A172 (cell line): ENCODE data around the gene DPH5. TPM values are rescaled to one million over a fixed set of nuclear protein-coding genes. Genes with fewer than 3 reads are reported as not detected.
"Not testable (repeated sequence)": the region's sequence is repeated elsewhere in the genome, so short reads cannot be mapped to it uniquely, and the experiment has no call there.

Experiments used
- DNase-seq: peaks from one replicate; pipeline ENCODE4 v3.0.0-alpha.2; 2015; ENCODE audit warnings: low spot score
- total RNA-seq: library from RNA; depleted of rRNA; stranded (reverse); fragments of >200 nt; shearing (Covaris generic); gene quantifications from 2 replicates; pipeline ENCODE4 v1.2.3, GENCODE V29; 2014

DPH5 gene
- total RNA-seq, 1 experiment from 2014 or later = 39.4 TPM

DNA sequence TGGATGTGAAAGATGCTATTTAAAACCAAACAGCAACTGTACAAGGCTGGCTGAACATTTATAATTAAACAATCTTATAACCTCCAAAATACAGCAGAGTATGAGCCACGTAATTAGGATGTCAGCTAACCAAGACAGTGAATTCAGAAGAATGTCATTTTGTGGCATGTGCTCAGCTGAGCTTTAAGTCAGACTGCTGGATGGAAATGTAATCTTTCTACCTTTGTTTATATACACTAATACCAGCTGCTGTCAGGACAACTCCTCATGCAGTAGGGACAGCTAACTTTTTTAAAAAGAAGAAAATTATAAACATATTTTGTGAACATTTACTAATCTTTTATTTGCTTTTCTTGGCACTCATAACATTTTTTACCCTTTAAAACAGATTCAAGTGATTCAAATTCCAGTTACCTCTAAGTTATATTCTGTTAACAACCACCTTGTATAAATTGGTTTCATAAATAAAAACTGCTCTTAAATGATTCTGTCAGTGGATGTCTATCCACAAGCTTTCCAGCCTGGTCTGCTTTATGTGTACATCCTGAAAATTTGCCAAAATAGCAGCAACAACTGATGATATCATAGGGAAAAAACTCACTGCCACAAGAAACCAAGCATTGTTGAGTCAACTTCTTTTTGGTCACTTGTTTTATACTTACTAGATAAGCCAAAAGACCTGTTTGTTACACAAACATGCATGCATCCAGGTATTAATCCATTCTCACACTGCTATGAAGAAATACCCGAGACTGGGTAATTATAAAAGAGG is 36.1 kb downstream of the DPH5 start:
- DNase-seq = peak; percentile 53

DNA sequence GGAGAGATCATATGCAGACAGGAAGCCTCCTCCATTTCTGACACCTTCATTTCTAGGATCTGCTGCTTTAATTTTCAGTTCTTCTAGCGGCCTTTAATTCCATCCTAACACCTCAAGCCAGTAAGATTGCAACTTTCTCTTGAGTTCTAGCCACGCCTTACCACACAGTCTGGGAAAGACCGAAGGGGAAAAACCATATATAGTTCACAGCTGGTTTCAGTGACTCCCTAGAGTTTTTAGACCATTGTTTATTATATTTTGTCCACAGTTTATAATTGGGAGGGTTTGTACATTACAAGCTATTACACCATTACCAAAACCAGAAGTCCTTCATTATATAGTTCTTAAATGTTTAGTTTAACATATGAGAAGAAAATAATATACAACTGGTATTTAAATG is 37.5 kb downstream of the DPH5 start:
- no peak for DNase-seq

DNA sequence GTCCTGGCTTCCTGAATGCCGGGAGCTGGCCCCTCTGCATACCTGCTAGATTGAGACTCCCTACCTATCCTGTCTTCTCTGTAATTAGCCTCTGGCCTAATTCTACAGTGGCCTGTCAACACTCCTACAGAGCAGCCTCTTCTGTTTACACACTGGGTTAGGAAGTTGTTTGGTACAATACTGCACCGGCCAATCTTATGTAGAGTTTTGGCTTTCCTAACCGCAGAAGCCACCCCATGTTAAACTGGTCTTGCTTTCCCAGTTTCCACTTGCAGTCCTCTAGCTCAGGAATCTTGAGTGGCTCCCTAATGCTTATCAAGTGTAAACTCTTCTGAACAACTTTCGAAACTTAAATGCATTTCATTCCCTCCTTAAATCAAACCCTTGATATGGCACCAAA is 42.8 kb downstream of the DPH5 start:
- no peak for DNase-seq

DNA sequence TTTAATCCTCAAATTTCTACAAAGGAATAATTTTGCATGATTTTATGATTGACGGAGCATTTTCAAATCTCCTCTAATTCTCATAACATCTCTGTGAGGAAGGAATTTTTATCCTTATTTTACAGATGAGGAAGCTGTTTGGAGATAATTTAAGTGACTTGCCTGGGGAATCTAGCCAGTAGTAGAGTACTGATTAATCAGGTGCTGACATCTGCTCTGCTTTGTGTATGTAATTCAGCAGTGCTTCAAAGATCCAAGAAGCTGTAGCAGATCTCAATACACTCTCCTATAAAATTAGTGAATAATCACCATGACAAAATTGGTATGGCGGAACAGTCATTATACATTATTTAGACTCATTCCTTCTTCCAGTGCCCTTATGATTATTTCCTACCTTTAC is 46.0 kb downstream of the DPH5 start:
- no peak for DNase-seq

DNA sequence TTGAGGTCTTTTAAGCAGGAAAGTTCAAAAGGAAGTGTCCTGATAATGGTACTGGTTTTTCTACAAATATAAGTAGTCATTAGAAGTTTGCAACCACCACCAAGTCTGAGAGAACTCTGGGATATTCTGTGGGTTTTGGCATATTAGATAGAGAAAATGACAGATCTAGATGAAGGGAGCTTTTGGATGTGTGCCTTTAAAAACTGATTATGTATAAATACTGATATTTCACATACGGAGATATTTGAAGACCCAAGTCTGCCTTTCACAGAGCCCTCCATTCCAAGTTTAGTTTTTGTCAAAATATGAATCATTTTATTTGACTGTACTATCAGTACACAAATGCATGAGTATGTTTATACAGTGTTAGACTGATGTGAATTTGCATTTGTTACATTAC is 48.6 kb downstream of the DPH5 start:
- no peak for DNase-seq

DNA sequence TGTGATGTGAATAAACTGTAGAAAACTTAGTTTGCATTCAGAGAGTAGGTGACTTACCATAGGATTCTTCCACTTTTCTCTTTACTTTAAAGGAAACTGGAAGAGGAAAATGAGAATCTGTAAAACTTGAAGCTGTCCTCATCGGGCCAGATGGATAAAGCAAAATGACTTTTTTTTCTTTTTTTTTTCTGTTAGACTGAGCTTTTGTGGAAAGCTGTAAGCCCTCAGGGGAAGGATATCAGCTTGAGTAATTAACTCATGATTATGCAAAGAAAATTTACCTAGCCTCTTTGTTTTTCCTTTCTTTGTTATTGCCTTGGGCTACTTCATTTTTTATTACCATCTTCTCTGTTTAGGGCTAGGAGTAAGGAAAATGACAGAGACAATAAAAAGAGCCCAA is 53.4 kb downstream of the DPH5 start:
- no peak for DNase-seq

DNA sequence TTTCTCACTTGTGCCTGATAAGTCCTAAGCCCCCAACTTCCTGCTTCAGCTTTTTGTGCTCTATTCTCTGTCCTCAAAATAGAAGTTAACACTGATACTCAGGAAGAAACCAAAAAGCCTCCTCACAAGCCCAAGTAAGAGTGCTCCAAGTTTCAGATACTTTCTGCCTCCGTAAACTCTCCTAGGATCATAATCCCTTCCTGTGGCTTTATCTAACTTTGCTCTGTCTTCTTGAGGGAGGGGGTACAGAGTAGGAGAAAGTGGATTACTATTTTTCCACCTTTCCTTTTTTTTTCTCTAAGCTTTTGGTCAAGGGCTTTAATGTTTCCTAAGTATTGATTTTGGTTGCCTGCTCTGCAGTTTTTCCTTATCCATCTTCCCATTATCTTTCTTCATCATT is 54.6 kb downstream of the DPH5 start:
- DNase-seq = no peak

DNA sequence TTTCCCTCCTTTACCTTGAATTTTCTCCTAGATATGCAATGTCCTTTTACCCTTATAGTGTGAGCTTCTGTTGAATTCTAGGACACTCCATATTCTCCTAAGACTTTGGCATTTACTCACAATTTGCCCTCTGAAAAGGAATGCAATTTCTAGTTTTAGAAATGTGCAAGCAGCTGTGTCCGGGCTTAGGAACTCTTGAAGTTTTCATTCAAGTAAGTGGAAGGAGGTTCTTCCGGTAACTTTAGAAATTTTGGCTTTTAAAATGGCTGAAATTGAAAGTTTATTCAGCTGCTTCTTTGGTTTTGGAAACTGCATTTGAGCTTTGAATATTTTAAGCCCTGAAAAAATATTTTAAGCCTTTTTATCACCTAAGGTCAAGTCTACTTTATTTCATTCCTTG is 56.3 kb downstream of the DPH5 start:
- DNase-seq = no peak

DNA sequence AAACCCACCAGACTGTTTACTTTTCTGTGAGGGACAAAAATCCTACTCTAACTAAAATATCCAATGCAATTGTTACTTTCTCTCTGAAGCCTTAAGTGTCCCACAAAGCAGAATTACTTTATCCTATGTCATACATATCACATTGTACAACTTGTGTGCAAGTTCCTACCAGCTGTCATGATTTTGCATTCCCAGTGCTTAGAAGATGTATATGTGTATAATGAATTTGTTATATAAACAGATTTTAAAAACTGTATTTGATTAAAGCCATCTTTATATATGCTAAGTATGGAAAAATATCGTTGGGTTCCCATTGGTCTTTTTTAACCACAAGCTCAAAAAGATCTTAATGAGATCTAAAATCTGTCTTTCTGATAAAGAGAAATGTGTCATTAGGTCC is 57.0 kb downstream of the DPH5 start:
- DNase-seq = no peak

DNA sequence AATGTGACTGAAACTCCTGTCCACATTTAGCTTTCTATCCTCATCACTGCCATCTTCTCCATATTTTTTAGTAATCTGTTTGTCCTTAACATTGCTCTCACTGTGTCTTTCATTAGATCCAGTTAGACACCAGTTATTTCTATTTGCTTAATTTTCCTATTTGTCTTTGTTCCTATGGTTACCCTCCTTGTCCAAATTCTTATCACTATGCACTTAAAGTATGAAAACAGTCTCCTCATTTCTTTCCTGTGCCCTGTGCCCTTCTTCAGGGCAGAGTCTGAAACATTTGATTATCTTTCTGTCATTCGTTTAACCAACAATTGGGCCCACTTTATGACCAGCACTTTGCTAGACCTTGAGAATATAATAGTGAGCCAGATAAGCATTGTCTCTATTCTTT is 65.5 kb downstream of the DPH5 start:
- DNase-seq = no peak

DNA sequence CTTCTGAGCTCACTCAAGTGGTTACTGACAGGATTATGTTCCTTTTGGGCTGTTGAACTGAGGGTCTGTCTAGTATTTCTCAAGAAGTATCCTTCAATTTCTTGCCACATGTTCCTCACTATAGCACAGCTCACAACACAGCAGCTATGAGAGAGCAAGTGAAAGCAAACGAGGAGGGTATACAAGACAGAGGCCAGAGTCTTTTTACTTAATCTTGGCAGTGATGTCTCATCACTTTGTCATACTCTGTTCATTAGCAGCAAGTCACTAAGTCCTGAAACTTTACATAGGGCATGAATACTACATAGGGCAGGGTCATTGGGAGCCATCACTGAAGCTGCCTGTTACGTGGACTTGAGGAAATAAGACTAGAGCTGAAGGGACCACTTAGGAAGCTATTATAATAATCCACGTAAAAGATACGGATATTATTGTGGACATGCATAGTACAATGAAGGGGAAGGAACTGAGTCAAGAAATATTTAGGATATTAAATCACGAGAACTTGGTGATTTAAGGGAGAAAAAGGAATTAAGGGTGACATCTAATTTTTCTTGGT is 66.0 kb downstream of the DPH5 start:
- DNase-seq = no peak

DNA sequence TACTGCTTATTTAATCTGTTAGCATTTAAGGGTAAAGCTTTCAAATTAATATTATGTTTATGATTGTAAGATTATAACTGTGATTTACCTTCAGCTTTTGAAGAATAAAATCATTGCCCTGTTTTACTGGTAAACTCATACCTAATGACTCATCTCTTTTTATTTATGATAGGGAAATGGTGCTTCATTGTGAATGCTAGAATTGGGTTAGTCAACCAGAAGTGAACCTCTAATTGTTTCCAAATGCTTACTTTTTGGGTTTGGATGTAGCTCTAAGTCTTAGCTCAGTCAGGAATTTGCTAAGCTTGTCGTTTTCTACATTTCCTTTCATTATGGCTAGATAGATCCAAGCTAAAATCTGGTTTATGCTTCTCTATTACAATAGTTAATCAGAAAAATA is 70.3 kb downstream of the DPH5 start:
- DNase-seq = peak; percentile 46

DNA sequence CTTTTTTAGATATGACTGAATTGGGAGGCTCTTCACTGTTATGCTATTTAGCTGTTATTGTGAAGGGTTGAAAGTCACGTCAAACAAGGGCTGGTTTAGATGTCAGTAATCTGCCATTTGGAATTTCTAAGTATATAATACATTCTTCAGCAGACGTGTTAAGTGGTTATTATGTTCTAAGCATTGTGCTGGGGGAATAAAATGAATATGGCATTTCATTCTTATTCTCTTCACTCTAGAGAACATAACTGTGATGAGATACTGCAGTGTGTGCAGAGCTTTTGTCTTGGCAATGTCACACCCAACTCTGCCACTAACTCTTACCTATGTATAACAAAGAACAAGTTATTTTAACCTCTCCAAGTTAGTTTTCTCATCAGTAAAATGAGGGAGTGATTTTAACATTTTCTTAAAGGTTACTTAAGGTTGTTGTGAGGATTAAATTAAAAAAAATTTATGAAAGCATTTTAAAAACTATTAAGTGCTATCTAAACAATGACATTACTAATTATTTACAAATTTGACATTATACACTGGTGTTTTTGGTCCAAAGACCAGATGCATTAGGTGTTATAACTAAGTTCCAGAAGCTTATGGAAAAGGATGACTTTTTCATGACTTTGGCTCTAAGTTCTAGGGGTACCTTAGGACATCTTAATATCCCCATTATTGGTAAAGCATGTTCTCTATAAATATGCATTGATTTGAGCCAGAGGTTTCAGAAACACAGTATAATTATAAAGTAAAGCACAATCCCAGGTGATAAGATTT is 71.4 kb downstream of the DPH5 start:
- no peak for DNase-seq

DNA sequence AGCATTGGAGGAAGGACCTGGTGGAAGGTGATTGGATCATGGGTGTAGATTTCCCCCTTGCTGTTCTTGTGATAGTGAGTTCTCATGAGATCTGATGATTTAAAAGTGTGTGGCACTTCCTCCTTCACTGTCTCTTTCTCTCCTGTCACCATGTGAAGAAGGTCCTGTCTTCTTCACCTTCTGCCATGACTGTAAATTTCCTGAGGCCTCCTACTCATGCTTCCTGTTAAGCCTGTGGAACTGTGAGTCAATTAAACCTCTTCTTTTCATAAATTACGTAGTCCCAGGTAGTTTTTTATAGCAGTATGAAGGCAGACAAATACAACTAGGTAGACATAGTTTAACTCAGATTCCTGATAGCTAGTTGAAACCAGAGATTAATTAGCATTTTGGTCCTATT is 72.6 kb downstream of the DPH5 start:
- DNase-seq = not testable (repeated sequence)

DNA sequence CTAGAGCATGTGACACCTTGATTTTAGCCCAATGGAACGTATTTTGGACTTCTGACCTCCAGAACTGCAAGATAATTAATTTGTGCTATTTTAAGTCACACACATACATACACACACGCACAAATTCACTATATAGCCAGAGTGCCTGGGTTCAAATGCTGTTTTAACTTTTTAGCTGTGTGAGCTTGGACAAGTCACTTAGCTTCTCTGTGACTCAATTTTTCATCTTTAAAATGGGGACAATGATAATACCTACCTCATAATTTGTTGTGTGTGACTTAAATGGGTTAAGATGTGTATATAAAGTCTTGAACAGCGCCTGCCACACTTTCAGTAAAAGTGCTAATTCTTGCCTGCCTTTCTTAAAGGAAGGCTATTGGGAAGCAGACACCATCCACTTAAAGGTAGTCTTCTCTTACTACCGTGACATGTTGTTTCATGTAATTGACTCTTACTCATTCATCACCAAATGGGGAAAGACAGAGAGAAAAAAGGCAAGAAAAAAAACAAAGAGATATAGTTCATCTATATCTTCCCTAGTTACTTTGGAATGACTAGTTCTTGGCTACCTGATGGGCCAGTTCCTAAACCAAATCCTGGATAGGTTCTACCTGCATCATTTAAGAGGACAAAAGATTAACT is 73.4 kb downstream of the DPH5 start:
- no peak for DNase-seq

DNA sequence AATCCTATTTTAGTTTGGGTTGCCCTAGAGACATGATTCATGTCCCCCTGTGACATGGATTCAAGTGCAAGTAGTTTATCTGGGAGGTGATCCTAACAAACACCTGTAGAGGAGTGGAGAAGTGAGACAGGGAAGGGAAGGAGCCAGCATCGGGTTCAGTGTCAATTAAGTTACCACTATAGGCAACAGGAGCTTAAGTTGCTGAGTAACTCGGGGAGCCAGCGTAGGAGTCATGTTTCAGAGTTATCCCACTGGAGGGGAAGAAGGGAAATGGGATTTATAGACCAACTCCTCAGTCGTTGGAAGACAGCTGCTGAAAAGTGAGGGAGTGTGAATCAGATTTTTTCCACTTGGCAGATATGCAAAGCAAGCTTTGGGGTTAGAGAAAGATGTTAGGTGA is 74.8 kb downstream of the DPH5 start:
- DNase-seq = no peak

DNA sequence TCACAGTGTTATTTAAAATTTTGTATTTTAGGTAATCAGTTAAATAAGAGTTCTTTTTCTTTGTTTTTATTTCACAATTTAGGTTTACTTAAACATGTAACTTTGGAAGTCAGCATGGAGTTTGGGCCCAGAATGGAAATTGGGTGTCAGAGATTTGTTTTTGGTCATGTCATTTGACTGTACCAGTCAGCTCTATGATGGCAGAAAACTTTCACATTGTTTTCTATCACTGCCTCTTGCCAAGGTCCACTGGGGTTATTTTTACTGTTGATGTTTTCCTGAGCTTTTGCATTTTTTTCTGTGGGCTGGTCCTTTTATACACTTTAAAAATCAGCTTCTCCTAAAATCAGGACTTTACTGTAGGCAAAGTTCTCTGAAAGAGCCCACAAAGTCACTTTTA is 75.2 kb downstream of the DPH5 start:
- no peak for DNase-seq

DNA sequence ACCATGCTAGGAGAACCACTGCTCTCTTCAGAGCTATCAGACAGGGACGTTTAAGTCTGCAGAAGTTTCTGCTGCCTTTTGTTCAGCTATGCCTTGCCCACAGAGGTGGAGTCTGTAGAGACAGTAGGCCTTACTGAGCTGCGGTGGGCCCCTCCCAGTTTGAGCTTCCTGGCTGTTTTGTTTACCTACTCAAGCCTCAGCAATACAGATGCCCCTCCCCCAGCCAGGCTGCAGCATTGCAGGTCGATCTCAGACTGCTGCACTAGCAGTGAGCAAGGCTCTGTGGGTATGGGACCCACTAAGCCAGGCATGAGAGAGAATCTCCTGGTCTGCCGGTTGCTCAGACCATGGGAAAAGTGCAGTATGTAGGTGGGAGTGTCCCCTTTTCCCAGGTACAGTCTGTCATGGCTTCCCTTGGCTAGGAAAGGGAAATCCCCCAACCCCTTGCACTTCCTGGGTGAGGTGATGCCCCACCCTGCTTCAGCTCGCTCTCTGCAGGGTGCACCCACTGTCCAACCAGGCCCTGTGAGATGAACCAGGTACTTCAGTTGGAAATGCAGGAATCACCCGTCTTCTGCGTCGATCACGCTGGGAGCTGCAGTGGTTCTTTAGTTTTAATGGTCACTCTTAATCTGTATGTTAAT is 75.9 kb downstream of the DPH5 start:
- peak; percentile 33 for DNase-seq

DNA sequence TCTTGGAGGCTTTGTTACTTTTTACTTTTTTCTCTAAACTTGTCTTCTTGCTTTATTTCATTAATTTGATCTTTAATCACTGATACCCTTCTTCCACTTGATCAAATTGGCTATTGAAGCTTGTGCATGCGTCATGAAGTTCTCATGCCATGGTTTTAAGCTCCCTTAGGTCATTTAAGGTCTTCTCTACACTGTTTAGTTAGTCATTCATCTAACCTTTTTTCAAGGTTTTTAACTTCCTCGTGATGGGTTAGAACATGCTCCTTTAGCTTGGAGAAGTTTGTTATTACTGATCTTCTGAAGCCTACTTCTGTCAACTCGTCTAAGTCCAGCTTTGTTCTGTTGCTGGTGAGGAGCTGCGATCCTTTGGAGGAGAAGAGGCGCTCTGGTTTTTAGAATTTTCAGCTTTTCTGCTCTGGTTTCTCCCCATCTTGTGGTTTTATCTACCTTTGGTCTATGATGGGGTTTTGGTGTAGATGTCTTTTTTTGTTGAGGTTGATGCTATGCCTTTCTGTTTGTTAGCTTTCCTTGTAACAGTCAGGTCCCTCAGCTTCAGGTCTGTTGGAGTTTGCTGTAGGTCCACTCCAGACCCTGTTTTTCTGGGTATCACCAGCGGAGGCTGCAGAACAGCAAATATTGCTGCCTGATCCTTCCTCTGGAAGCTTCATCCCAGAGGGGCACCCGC is 76.7 kb downstream of the DPH5 start:
- DNase-seq = not testable (repeated sequence)

DNA sequence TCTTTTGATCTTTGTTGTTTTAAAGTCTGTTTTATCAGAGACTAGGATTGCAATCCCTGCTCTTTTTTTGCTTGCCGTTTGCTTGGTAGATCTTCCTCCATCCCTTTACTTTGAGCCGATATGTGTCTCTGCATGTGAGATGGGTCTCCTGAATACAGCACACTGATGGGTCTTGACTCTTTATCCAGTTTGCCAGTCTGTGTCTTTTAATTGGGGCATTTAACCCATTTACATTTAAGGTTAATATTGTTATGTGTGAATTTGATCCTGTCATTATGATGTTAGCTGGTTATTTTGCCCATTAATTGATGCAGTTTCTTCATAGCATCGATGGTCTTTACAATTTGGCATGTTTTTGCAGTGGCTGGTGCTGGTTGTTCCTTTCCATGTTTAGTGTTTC is 77.8 kb downstream of the DPH5 start:
- DNase-seq = not testable (repeated sequence)

DNA sequence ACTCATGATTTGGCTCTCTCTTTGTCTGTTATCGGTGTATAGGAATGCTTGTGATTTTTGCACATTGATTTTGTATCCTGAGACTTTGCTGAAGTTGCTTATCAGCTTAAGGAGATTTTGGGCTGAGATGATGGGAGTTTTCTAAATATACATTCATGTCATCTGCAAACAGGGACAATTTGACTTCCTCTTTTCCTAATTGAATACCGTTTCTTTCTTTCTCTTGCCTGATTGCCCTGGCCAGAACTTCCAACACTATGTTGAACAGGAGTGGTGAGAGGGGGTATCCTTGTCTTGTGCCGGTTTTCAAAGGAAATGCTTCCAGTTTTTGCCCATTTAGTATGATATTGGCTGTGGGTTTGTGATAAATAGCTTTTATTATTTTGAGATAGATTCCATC is 79.5 kb downstream of the DPH5 start:
- not testable (repeated sequence) for DNase-seq

DNA sequence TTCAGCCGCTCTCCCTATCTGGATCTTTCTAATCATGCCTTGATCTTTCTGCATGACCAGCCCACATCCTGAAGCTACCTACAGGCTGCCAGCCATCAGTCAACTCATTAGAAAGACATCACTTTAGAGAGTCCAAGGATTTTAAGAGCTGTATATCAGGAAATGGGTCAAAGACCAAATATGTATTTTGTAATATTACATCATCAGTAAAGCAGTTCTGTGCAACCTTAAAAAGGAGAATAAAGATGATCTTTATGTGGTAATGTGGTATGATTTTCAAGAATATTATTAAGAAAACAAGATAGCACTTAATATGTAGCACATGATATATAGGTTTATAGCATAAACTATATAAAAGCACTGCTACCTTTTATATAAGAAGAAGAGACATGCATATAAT is 82.1 kb downstream of the DPH5 start:
- DNase-seq = no peak
